ENCODE data around the gene C15orf39. TPM values are rescaled to one million over a fixed set of nuclear protein-coding genes. Genes with fewer than 3 reads are reported as not detected.

The C15orf39 gene
- total RNA-seq, 1 experiment from 2014 or later, result 28.9 TPM

DNA sequence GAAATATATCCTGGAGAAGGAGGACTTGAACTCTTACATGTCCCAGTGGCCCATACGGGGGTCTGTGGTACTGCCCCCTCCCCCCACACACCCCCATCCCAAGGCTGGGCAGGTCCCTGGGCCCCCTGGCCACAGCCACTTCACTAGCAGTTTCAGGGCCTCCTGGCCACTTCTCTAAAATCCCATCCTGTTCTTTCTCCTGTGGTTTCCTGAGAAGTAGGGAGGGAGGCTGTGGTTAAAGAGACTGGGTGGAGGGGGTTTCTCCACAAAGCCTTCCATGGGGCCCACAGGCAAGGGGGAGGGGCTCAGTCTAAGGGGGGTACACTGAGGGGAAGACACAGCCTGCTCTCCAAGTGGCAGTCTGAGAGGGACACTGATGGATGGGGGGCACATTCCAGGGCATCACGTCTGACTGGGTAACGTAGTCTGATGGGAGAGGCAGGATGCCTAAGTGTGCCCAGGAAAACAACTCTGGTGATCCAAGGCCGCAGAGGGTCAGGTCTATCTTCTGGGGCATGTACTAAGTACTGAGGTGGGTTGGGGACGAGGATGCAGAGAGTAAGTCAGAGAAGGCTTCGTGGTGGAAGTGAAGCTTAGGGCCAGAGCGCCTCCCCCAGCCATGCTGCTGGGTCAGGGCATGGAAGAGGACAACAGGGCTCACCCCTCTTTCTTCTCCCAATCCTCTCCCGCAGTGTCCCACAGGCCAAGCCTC, 48.0 kb upstream of the C15orf39 start:
- POLR2A ChIA-PET (ENCODE audit: low non-redundant PET), result no interaction called here
- TF ChIP-seq EZH2 (IDR thresholded peaks at IDR 0.05; ENCODE audit: borderline replicate concordance, low read depth, low read length, poor library complexity, severe bottlenecking), result no peak
- TF ChIP-seq, protein P1, sequence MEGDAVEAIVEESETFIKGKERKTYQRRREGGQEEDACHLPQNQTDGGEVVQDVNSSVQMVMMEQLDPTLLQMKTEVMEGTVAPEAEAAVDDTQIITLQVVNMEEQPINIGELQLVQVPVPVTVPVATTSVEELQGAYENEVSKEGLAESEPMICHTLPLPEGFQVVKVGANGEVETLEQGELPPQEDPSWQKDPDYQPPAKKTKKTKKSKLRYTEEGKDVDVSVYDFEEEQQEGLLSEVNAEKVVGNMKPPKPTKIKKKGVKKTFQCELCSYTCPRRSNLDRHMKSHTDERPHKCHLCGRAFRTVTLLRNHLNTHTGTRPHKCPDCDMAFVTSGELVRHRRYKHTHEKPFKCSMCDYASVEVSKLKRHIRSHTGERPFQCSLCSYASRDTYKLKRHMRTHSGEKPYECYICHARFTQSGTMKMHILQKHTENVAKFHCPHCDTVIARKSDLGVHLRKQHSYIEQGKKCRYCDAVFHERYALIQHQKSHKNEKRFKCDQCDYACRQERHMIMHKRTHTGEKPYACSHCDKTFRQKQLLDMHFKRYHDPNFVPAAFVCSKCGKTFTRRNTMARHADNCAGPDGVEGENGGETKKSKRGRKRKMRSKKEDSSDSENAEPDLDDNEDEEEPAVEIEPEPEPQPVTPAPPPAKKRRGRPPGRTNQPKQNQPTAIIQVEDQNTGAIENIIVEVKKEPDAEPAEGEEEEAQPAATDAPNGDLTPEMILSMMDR (conservative IDR thresholded peaks at IDR 0.05; ENCODE audit: low read depth, low read length), result no peak
- H3K27ac ChIP-seq (ENCODE audit: low read depth, low read length, poor library complexity, severe bottlenecking), result no peak overlapping the region
- no peak overlapping the region for H3K4me3 ChIP-seq (ENCODE audit: low read depth, low read length, poor library complexity, severe bottlenecking)
- H3K9me3 ChIP-seq (ENCODE audit: low read depth, low read length, poor library complexity, severe bottlenecking), result no peaks in the 10 kb centered on the region
- intact Hi-C loops (cut with micrococcal nuclease; ENCODE audit: unreplicated experiment), result no loop called here
- BruUV-seq (replicated peaks), result no TSS peak
- no peak for DNase-seq (ENCODE audit: low spot score)
- no peaks in the 10 kb centered on the region for H3K36me3 ChIP-seq (ENCODE audit: insufficient read depth, low read length, poor library complexity, severe bottlenecking)
- H3K27me3 ChIP-seq (replicated peaks; ENCODE audit: insufficient read depth, low read depth, low read length, poor library complexity), result no peaks in the 10 kb centered on the region
- H3K4me1 ChIP-seq (ENCODE audit: insufficient read depth, low read length, poor library complexity, severe bottlenecking), result no peaks in the 10 kb centered on the region
- CTCF ChIA-PET, result no interaction called here

DNA sequence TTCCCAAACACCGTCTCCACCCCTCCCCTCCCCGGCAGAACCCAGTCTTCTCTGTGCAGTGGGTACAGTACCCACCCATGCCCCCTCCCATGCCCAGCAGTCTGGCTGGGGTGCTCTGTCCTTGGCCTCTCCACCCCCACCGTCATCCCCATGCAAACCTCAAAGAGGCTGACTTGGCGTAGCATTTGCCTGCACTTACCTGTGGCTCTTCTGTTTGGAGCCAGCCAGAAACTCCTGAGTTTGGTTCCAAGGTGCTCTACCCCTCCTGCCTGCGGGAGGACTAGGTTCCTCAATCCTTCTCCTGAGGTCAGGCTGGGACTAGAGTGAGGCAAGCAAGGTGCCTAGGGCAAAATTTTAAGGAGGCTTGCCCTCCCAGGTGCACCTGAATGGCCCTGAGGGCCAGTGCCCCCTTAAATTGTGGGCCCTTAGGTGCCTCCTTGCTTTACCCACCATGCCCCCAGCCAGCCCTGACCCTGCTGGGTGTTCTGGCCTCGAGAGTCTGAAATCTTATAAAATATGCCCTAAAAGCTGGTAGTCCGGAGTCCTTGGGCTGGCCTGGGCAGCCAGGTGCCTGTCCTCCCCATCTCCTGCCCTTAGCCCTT, 47.1 kb upstream of the C15orf39 start:
- intact Hi-C loops (cut with micrococcal nuclease; ENCODE audit: unreplicated experiment), result no loop called here
- no peaks in the 10 kb centered on the region for H3K9me3 ChIP-seq (ENCODE audit: low read depth, low read length, poor library complexity, severe bottlenecking)
- POLR2A ChIA-PET (ENCODE audit: low non-redundant PET), result no interaction called here
- no TSS peak for BruUV-seq (replicated peaks)
- no peaks in the 10 kb centered on the region for H3K36me3 ChIP-seq (ENCODE audit: insufficient read depth, low read length, poor library complexity, severe bottlenecking)
- no peak overlapping the region for H3K27ac ChIP-seq (ENCODE audit: low read depth, low read length, poor library complexity, severe bottlenecking)
- CTCF ChIA-PET, result no interaction called here
- no peaks in the 10 kb centered on the region for H3K4me1 ChIP-seq (ENCODE audit: insufficient read depth, low read length, poor library complexity, severe bottlenecking)
- no peak for DNase-seq (ENCODE audit: low spot score)
- H3K27me3 ChIP-seq (replicated peaks; ENCODE audit: insufficient read depth, low read depth, low read length, poor library complexity), result no peaks in the 10 kb centered on the region
- no peak overlapping the region for H3K4me3 ChIP-seq (ENCODE audit: low read depth, low read length, poor library complexity, severe bottlenecking)
- TF ChIP-seq, protein P1 (conservative IDR thresholded peaks at IDR 0.05; ENCODE audit: low read depth, low read length), result no peak
- no peak for TF ChIP-seq EZH2 (IDR thresholded peaks at IDR 0.05; ENCODE audit: borderline replicate concordance, low read depth, low read length, poor library complexity, severe bottlenecking)

GRCh38 chr15:75156326-75157215, 45.1 kb upstream of the C15orf39 start:
- POLR2A ChIA-PET (ENCODE audit: low non-redundant PET), result no interaction called here
- no peaks in the 10 kb centered on the region for H3K36me3 ChIP-seq (ENCODE audit: insufficient read depth, low read length, poor library complexity, severe bottlenecking)
- H3K4me3 ChIP-seq (ENCODE audit: low read depth, low read length, poor library complexity, severe bottlenecking), result no peak overlapping the region
- H3K27me3 ChIP-seq (replicated peaks; ENCODE audit: insufficient read depth, low read depth, low read length, poor library complexity), result no peaks in the 10 kb centered on the region
- no peak for TF ChIP-seq EZH2 (IDR thresholded peaks at IDR 0.05; ENCODE audit: borderline replicate concordance, low read depth, low read length, poor library complexity, severe bottlenecking)
- CTCF ChIA-PET, result interaction anchor here (0.5 kb wide), 1 partner anchor 31 kb away, joined by 5 read pairs; no protein-coding TSS in a partner anchor
- H3K9me3 ChIP-seq (ENCODE audit: low read depth, low read length, poor library complexity, severe bottlenecking), result no peaks in the 10 kb centered on the region
- intact Hi-C loops (cut with micrococcal nuclease; ENCODE audit: unreplicated experiment), result no loop called here
- no TSS peak for BruUV-seq (replicated peaks)
- H3K4me1 ChIP-seq (ENCODE audit: insufficient read depth, low read length, poor library complexity, severe bottlenecking), result no peaks in the 10 kb centered on the region
- no peak overlapping the region for H3K27ac ChIP-seq (ENCODE audit: low read depth, low read length, poor library complexity, severe bottlenecking)
- DNase-seq (ENCODE audit: low spot score), result no peak
